Breast epithelium (tissue), 4 donors: ENCODE measurements around the gene SMCR8. TPM values are rescaled to one million over a fixed set of nuclear protein-coding genes. Genes with fewer than 3 reads are reported as not detected.

Experiments
- DNase-seq, 2 donors: peaks; one replicate each; pipeline ENCODE4 v3.0.0-alpha.2; 2019; ENCODE audit warnings: low spot score in 2 of 2
- H3K27ac ChIP-seq, 2 donors: fragments of 200-600 bp; sonication (generic) in 1 of 2; one replicate each; pipeline ENCODE4 v1.5.1; 2016 to 2019; ENCODE audit warnings: mild to moderate bottlenecking in 1 of 2
- H3K27me3 ChIP-seq, 2 donors: fragments of 200-600 bp; sonication (generic) in 1 of 2; one replicate each; pipeline versions ENCODE4 v1.5.1 to v1.6.0; 2017 to 2019; ENCODE audit warnings: control low read depth in 1 of 2, mild to moderate bottlenecking in 1 of 2
- H3K36me3 ChIP-seq: fragments of 200-600 bp; one replicate; pipeline ENCODE4 v1.5.1; 2019
- H3K4me1 ChIP-seq, 2 donors: fragments of 200-600 bp; sonication (generic); one replicate each; pipeline ENCODE4 v1.5.1; 2016 to 2019; ENCODE audit warnings: control low read depth in 1 of 2
- H3K4me3 ChIP-seq, 3 donors: fragments of 200-600 bp; sonication (generic); 1 replicate in 2 of 3; 2 replicates in 1 of 3; pipeline ENCODE4 v1.5.1; 2016 to 2019; ENCODE audit warnings: mild to moderate bottlenecking in 3 of 3, moderate library complexity in 2 of 3
- H3K9me3 ChIP-seq, 2 donors: fragments of 200-600 bp; sonication (generic) in 1 of 2; one replicate each; pipeline ENCODE4 v1.5.1; 2016 to 2019; ENCODE audit warnings: control low read depth in 1 of 2
- CTCF ChIP-seq, 3 donors: fragments of 450-650 bp; IDR thresholded peaks; one replicate each; pipeline ENCODE4 v1.5.1; 2016 to 2017; ENCODE audit warnings: antibody characterized with exemption in 3 of 3, mild to moderate bottlenecking in 3 of 3, moderate library complexity in 3 of 3
- POLR2A ChIP-seq: fragments of 450-650 bp; IDR thresholded peaks from one replicate; pipeline ENCODE4 v1.6.1; 2016; ENCODE audit warnings: antibody characterized with exemption, mild to moderate bottlenecking, moderate library complexity
- POLR2AphosphoS5 ChIP-seq, 3 donors: sonication (generic); formaldehyde crosslinking; IDR thresholded peaks; one replicate each; pipeline ENCODE4 v1.6.1; 2017; ENCODE audit warnings: antibody characterized with exemption in 3 of 3
- intact Hi-C: fragments of 100-400 bp; cut with DNase I; formaldehyde crosslinking; loops from one replicate; pipeline ENCODE4 v1.15.1; 2023; ENCODE audit warnings: low total_unique reads
- total RNA-seq, 3 donors: library from RNA; depleted of rRNA; stranded (reverse); fragments of >200 nt; gene quantifications; one replicate each; pipeline ENCODE4 v1.1.0, GENCODE V29; 2016

Gene SMCR8
- total RNA-seq, 3 donors from 2014 or later: 16.4 to 20.9 (median 16.8) TPM

GRCh38 chr17:18277076-18277475, 38.0 kb upstream of the SMCR8 start:
- Histone ChIP-seq H3K4me1 (no peaks in the 10 kb centered on the region), H3K36me3 (peaks cover 12% of the 10 kb centered on the region), H3K9me3 (no peaks in the 10 kb centered on the region), H3K4me3 (no peak overlapping the region), H3K27ac (no peak overlapping the region), H3K27me3 (no peaks in the 10 kb centered on the region)
- no peak for TF ChIP-seq CTCF (IDR thresholded peaks at IDR 0.05)
- no peak for TF ChIP-seq POLR2AphosphoS5 (IDR thresholded peaks at IDR 0.05)
- TF ChIP-seq POLR2A: no peak
- intact Hi-C loops: no loop called here
- DNase-seq: no peak

- TF ChIP-seq POLR2A (no peak), CTCF (IDR thresholded peaks at IDR 0.05) (no peak), POLR2AphosphoS5 (IDR thresholded peaks at IDR 0.05) (no peak)
- intact Hi-C loops: no loop called here
- Histone ChIP-seq H3K27ac (no peak overlapping the region), H3K36me3 (peaks cover 12% of the 10 kb centered on the region), H3K4me3 (no peak overlapping the region), H3K4me1 (no peaks in the 10 kb centered on the region), H3K27me3 (no peaks in the 10 kb centered on the region), H3K9me3 (no peaks in the 10 kb centered on the region)
- no peak for DNase-seq
Measured at GRCh38 chr17:18278867-18279266, 36.2 kb upstream of the SMCR8 start.

GRCh38 chr17:18280249-18280648, 34.8 kb upstream of the SMCR8 start:
- no peak overlapping the region for H3K27ac ChIP-seq
- peaks cover 12% of the 10 kb centered on the region for H3K36me3 ChIP-seq
- H3K9me3 ChIP-seq: no peaks in the 10 kb centered on the region
- no peak for DNase-seq
- H3K27me3 ChIP-seq: no peaks in the 10 kb centered on the region
- intact Hi-C loops: no loop called here
- no peak for TF ChIP-seq POLR2A
- TF ChIP-seq POLR2AphosphoS5 (IDR thresholded peaks at IDR 0.05): no peak
- TF ChIP-seq CTCF (IDR thresholded peaks at IDR 0.05): no peak
- H3K4me1 ChIP-seq: no peaks in the 10 kb centered on the region
- no peak overlapping the region for H3K4me3 ChIP-seq

DNA sequence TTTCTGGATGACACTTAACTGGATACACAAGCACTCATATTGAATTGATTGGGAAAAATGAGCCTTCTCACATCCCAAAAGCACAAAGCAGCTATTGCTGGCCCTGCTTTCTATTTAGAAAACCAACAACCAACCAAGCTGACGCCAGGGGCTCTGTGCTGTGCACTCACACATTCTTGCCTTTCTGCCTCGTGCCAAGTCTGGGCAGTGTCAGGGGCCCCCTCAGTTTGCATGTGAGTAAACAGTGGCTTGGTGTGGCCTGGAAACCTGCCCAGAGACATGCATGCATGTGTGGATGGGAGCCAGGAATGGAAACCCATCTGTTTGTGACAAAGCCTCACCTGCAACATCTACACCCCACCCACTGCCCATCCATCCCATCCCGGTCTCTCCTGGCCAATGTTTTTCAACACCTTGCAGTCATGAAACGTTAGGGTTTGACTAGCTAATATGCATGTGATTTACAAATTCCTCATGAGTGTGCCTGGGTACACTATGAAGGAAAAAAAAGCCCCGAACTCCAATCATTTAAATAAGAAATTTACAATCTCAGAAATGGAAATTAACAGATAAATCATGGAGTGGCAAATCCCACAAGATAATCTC, 34.2 kb upstream of the SMCR8 start:
- DNase-seq: no peak
- Histone ChIP-seq H3K27me3 (no peaks in the 10 kb centered on the region), H3K4me3 (no peak overlapping the region), H3K36me3 (peaks cover 12% of the 10 kb centered on the region), H3K27ac (no peak overlapping the region), H3K9me3 (no peaks in the 10 kb centered on the region), H3K4me1 (no peaks in the 10 kb centered on the region)
- TF ChIP-seq POLR2A (no peak), CTCF (IDR thresholded peaks at IDR 0.05) (no peak), POLR2AphosphoS5 (IDR thresholded peaks at IDR 0.05) (no peak)
- intact Hi-C loops: no loop called here

DNA sequence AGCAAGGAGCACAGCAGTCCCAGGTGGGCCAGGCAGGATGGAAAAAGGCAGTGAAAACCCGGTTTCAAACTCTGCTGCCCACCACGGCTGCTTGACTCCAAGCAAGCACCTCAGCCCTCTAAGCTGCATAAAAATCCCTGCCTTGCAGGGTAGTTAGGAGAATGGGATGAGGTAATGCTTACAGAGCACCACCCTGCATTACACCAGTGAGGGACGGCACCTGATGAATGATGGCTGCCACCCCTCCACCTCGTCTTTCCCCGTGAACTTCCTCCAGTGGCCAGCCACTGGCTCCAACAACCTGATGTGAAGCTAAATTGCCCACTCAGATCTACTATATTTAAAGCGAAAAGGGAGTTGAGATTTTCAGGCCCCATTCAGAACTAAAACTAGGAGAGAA, 33.3 kb upstream of the SMCR8 start:
- TF ChIP-seq CTCF (IDR thresholded peaks at IDR 0.05) (no peak), POLR2AphosphoS5 (IDR thresholded peaks at IDR 0.05) (no peak), POLR2A (no peak)
- no peak for DNase-seq
- Histone ChIP-seq H3K4me1 (no peaks in the 10 kb centered on the region), H3K36me3 (peaks cover 12% of the 10 kb centered on the region), H3K27ac (no peak overlapping the region), H3K27me3 (no peaks in the 10 kb centered on the region), H3K4me3 (no peak overlapping the region), H3K9me3 (no peaks in the 10 kb centered on the region)
- intact Hi-C loops: no loop called here
